Lung (tissue), 12 donors: ENCODE results near the gene SNX30. TPM values are rescaled to one million over a fixed set of nuclear protein-coding genes. Genes with fewer than 3 reads are reported as not detected.

ENCODE experiments used
- ATAC-seq: fragments of 200-7000 bp; cut with Tn5 transposase; one replicate; pipeline ENCODE4 v1.9.1; 2020; ENCODE audit warnings: moderate number of reproducible peaks; ENCODE audit not compliant: insufficient read depth, low FRiP score
- DNase-seq, 3 donors: peaks; one replicate each; pipeline ENCODE4 v3.0.0-alpha.2; 2013 to 2017
- H3K27ac ChIP-seq, 2 donors: one replicate each; pipeline ENCODE4 v1.5.1; 2013; ENCODE audit warnings: mild to moderate bottlenecking in 2 of 2, moderate library complexity in 2 of 2, control low read depth in 1 of 2, inconsistent platforms in 1 of 2, low read depth in 1 of 2, low read length in 1 of 2
- H3K27me3 ChIP-seq, 3 donors: one replicate each; pipeline ENCODE4 v1.5.1; 2013; ENCODE audit warnings: low read length in 2 of 3; ENCODE audit not compliant: control insufficient read depth in 3 of 3, insufficient read depth in 3 of 3
- H3K36me3 ChIP-seq, 4 donors: one replicate each; pipeline ENCODE4 v1.5.1; 2013; ENCODE audit warnings: low read length in 4 of 4, mild to moderate bottlenecking in 1 of 4, moderate library complexity in 1 of 4; ENCODE audit not compliant: control insufficient read depth in 4 of 4, insufficient read depth in 4 of 4
- H3K4me1 ChIP-seq, 5 donors: one replicate each; pipeline ENCODE4 v1.5.1; 2013; ENCODE audit warnings: low read length in 5 of 5, mild to moderate bottlenecking in 2 of 5, moderate library complexity in 1 of 5; ENCODE audit not compliant: control insufficient read depth in 5 of 5, insufficient read depth in 5 of 5
- H3K4me3 ChIP-seq: one replicate; pipeline ENCODE4 v1.5.1; 2013; ENCODE audit warnings: mild to moderate bottlenecking, control low read depth, moderate library complexity
- H3K9ac ChIP-seq, 2 donors: one replicate each; pipeline ENCODE4 v1.5.1; 2013; ENCODE audit warnings: low read length in 2 of 2, control low read depth in 1 of 2; ENCODE audit not compliant: insufficient read depth in 1 of 2
- H3K9me3 ChIP-seq, 4 donors: one replicate each; pipeline ENCODE4 v1.5.1; 2013; ENCODE audit warnings: low read length in 3 of 4, mild to moderate bottlenecking in 1 of 4, moderate library complexity in 1 of 4; ENCODE audit not compliant: control insufficient read depth in 4 of 4, insufficient read depth in 3 of 4
- WGBS, 2 donors: extraction: QIAGEN DNeasy Blood & Tissue Kit; methylation state at CpG; one replicate each; pipeline ENCODE4 v1.1.7; 2013; 5-methylcytosine and 5-hydroxymethylcytosine counted together
- polyA plus RNA-seq, 2 donors: library from polyadenylated mRNA; stranded (reverse); fragments of 200-250 nt; gene quantifications; one replicate each; pipeline ENCODE4 v1.2.1, GENCODE V29; 2013
- total RNA-seq, 2 donors: library from RNA; depleted of rRNA in 1 of 2; stranded (reverse); fragments of >200 nt in 1 of 2; gene quantifications; one replicate each; pipeline ENCODE4 v1.2.1, GENCODE V29; 2014 to 2021
- TF ChIP-seq, protein P1 (sequence below): IDR thresholded peaks from 2 replicates; pipeline ENCODE4 v1.5.1; 2012; ENCODE audit warnings: mild to moderate bottlenecking; ENCODE audit errors: control extremely low read depth, extremely low read depth
- donor health status: control.
- donor health status: control.
- donor health status: Bipolar disorder and iron deficiency.
- donor health status: healthy.
- donor health status: DM: yes; HTN: yes; CAD: no.

SNX30 gene
- total and polyA plus RNA-seq, 4 donors = 13.7 to 63.1 (median 35.8) TPM

DNA sequence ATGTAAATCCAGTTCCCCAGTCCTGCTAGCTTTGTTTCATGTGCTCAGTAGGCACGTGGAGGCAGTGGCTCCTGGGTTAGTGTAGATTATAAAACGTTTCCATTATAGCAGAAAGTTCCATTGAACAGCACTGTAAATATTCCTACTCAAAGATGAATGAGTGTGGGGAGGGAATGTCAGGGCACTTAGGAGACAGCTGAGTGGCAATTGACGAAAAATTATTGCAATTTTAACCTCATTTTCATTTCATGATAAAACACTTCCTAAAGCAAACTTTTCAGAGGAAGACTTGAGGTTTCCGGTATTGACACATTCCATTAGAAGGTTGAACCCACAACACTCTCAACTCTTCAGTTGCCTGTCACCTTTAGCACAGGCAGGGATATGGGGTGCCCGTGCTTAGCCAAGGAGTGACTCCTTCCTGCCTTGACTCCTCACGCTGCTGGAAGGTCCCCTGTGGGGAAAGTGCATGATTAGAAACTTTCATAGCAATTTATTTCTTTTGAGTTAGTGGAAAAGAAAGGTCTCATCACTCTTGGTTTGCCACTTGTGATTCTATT lies 98.9 kb downstream of the SNX30 start:
- Histone ChIP-seq H3K4me1 (peaks cover 0 to 14% (median 3%) of the 10 kb centered on the region in 5 donors), H3K9me3 (no peaks in the 10 kb centered on the region), H3K36me3 (peaks cover 0 to 13% (median 1%) of the 10 kb centered on the region in 4 donors), H3K27me3 (no peaks in the 10 kb centered on the region), H3K9ac (no peak overlapping the region), H3K27ac (no peak overlapping the region), H3K4me3 (no peak overlapping the region)
- ATAC-seq (peak; percentile 31), DNase-seq (peak in 1 of 3 donors; percentile 8)
- WGBS, 2 donors = 39 to 49% methylated on average over 6 of the region's 6 CpGs
- TF ChIP-seq, protein P1, sequence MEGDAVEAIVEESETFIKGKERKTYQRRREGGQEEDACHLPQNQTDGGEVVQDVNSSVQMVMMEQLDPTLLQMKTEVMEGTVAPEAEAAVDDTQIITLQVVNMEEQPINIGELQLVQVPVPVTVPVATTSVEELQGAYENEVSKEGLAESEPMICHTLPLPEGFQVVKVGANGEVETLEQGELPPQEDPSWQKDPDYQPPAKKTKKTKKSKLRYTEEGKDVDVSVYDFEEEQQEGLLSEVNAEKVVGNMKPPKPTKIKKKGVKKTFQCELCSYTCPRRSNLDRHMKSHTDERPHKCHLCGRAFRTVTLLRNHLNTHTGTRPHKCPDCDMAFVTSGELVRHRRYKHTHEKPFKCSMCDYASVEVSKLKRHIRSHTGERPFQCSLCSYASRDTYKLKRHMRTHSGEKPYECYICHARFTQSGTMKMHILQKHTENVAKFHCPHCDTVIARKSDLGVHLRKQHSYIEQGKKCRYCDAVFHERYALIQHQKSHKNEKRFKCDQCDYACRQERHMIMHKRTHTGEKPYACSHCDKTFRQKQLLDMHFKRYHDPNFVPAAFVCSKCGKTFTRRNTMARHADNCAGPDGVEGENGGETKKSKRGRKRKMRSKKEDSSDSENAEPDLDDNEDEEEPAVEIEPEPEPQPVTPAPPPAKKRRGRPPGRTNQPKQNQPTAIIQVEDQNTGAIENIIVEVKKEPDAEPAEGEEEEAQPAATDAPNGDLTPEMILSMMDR = no peak

DNA sequence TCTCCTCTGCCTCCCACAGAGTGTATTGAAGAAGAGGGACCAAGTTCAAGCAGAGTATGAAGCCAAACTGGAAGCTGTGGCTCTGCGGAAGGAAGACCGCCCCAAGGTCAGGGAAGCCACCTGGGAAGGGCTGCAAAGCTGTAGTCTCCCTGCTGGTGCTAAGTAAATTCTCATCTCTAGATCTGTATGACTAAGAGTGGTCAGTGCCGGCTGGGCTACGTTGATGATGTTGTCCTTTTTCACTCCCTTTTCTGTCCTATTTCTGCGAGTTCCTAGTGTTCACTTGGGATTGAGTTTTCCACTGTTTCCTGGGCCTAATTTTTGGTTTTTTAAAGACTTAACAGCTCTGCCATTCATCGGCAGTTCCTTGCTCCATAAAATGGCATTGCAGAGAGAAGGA lies 100.3 kb downstream of the SNX30 start:
- no peak overlapping the region for H3K27ac ChIP-seq
- WGBS, 2 donors = 96 to 99% methylated on average over 6 of the region's 6 CpGs
- H3K4me1 ChIP-seq = peaks cover 0 to 14% (median 3%) of the 10 kb centered on the region in 5 donors
- no peak overlapping the region for H3K4me3 ChIP-seq
- no peak overlapping the region for H3K9ac ChIP-seq
- TF ChIP-seq, protein P1 = no peak
- no peaks in the 10 kb centered on the region for H3K27me3 ChIP-seq
- no peaks in the 10 kb centered on the region for H3K9me3 ChIP-seq
- H3K36me3 ChIP-seq = peaks cover 0 to 15% (median 1%) of the 10 kb centered on the region in 4 donors
- DNase-seq = no peak
- ATAC-seq = no peak

DNA sequence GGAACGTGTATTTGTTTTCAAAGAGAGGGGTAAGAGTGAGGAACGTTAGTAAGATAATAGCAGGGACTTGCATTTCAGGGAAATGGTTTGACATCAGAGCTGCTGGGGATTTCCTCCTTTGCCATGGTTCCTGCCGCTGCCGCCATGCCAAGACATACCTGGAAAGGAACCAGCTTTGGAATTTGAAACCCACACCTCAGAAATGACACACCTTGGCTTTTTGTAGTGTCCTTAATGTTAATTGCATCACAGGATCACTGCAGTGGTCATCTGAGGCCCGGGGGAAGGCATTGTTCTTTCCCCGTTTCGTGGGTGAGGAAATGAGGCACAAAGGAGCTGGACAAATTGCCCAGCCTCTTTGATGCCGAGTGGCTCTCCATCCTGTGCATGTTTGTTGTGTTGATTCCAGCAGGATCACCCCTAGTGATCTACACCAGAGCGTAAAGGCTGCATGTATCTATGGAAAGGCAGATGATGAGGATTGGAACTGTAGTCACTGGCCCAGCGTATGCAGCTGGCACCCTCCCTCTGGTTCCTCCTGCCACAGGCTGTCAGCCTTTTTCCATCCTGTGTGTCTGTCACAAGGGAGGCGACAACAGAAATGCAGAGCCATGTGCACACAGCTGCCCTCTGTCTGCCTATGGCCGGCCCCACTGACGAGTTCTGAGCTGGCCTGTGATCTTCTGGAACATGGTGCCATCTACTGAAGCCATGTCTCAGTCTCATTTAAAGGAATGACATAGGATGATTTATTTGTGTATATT lies 102.4 kb downstream of the SNX30 start:
- Histone ChIP-seq H3K27me3 (no peaks in the 10 kb centered on the region), H3K4me1 (peaks cover 0 to 12% (median 6%) of the 10 kb centered on the region in 5 donors), H3K9me3 (no peaks in the 10 kb centered on the region), H3K36me3 (peaks cover 0 to 15% (median 1%) of the 10 kb centered on the region in 4 donors), H3K9ac (no peak overlapping the region), H3K27ac (peak overlapping the region in 1 of 2 donors; percentile 20), H3K4me3 (no peak overlapping the region)
- TF ChIP-seq, protein P1 = no peak
- WGBS, 2 donors = 53 to 67% methylated on average over 13 of the region's 13 CpGs
- no peak for ATAC-seq
- peak in 1 of 3 donors; percentile 39 for DNase-seq
